ENCODE results near the gene ATP6V0A4.

Gene ATP6V0A4

GRCh38 chr7:138657854-138658386, 140.1 kb downstream of the ATP6V0A4 start:
- DNase-seq, result no peak

GRCh38 chr7:138656952-138657351, 141.0 kb downstream of the ATP6V0A4 start:
- DNase-seq, result no peak
